ENCODE results near the gene POGLUT3.

GRCh38 chr11:108525161-108525560 is 27.0 kb upstream of the POGLUT3 start:
- no peak for TF ChIP-seq POLR2A (IDR thresholded peaks at IDR 0.05)
- TF ChIP-seq, protein P1, sequence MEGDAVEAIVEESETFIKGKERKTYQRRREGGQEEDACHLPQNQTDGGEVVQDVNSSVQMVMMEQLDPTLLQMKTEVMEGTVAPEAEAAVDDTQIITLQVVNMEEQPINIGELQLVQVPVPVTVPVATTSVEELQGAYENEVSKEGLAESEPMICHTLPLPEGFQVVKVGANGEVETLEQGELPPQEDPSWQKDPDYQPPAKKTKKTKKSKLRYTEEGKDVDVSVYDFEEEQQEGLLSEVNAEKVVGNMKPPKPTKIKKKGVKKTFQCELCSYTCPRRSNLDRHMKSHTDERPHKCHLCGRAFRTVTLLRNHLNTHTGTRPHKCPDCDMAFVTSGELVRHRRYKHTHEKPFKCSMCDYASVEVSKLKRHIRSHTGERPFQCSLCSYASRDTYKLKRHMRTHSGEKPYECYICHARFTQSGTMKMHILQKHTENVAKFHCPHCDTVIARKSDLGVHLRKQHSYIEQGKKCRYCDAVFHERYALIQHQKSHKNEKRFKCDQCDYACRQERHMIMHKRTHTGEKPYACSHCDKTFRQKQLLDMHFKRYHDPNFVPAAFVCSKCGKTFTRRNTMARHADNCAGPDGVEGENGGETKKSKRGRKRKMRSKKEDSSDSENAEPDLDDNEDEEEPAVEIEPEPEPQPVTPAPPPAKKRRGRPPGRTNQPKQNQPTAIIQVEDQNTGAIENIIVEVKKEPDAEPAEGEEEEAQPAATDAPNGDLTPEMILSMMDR (IDR thresholded peaks at IDR 0.05) = no peak
- no peak for TF ChIP-seq EP300 (IDR thresholded peaks at IDR 0.05)
- TF ChIP-seq POLR2AphosphoS5 (IDR thresholded peaks at IDR 0.05) = no peak
